HG03469 (cell line): ENCODE measurements around the gene SNX30.

ENCODE experiments used
- ATAC-seq: cut with Tn5 transposase; IDR thresholded peaks from one replicate; pipeline ENCODE4 v1.9.1; 2021; ENCODE audit warnings: mild to moderate bottlenecking, moderate library complexity, moderate number of reproducible peaks; ENCODE audit not compliant: unreplicated experiment

Gene SNX30

DNA sequence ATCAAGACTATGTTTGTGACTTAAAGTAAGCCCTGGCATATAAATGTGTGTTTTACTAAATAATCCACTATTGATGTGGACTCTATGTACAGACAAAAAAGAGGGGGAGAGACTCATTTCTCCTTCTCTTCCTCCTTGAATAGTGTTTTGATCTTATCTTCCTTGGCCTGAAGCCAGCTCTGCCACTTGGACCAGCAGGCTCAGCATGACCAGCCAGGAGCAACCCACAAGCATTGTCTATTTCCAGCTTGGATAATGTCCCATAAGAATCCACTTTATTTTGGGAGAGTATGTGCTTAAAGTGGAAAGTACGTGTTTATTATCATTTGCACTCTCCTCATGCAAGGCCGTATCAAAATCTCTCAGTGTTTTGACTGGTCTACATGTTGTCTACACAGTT is 164.0 kb downstream of the SNX30 start:
- ATAC-seq: no peak

- ATAC-seq: no peak
These were observed 166.8 kb downstream of the SNX30 start for GRCh38 chr9:112917047-112917986.

DNA sequence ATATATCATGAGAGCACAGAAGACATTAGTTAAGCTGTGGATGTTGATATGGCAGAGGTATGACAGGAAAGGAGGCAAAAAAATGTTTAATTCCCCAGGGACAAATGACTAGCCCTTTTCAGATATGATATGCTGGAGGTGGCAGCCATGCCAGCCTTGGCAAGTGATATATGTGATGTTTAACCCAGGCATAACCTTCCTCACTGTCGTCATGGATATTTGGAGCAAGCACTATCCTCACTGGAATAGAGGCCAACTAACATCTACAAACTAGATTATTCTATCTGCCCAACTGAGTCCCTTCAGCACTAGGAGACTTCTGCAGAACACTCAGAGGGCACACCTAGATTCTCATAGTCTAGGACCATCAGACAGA is 167.4 kb downstream of the SNX30 start:
- no peak for ATAC-seq

- ATAC-seq: no peak
These were observed 171.0 kb downstream of the SNX30 start for GRCh38 chr9:112921549-112921948.
